ENCODE results near the gene POLR1B.
"Not testable (repeated sequence)": the region's sequence is repeated elsewhere in the genome, so short reads cannot be mapped to it uniquely, and the experiment has no call there.

POLR1B gene, protein sequence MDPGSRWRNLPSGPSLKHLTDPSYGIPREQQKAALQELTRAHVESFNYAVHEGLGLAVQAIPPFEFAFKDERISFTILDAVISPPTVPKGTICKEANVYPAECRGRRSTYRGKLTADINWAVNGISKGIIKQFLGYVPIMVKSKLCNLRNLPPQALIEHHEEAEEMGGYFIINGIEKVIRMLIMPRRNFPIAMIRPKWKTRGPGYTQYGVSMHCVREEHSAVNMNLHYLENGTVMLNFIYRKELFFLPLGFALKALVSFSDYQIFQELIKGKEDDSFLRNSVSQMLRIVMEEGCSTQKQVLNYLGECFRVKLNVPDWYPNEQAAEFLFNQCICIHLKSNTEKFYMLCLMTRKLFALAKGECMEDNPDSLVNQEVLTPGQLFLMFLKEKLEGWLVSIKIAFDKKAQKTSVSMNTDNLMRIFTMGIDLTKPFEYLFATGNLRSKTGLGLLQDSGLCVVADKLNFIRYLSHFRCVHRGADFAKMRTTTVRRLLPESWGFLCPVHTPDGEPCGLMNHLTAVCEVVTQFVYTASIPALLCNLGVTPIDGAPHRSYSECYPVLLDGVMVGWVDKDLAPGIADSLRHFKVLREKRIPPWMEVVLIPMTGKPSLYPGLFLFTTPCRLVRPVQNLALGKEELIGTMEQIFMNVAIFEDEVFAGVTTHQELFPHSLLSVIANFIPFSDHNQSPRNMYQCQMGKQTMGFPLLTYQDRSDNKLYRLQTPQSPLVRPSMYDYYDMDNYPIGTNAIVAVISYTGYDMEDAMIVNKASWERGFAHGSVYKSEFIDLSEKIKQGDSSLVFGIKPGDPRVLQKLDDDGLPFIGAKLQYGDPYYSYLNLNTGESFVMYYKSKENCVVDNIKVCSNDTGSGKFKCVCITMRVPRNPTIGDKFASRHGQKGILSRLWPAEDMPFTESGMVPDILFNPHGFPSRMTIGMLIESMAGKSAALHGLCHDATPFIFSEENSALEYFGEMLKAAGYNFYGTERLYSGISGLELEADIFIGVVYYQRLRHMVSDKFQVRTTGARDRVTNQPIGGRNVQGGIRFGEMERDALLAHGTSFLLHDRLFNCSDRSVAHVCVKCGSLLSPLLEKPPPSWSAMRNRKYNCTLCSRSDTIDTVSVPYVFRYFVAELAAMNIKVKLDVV

DNA sequence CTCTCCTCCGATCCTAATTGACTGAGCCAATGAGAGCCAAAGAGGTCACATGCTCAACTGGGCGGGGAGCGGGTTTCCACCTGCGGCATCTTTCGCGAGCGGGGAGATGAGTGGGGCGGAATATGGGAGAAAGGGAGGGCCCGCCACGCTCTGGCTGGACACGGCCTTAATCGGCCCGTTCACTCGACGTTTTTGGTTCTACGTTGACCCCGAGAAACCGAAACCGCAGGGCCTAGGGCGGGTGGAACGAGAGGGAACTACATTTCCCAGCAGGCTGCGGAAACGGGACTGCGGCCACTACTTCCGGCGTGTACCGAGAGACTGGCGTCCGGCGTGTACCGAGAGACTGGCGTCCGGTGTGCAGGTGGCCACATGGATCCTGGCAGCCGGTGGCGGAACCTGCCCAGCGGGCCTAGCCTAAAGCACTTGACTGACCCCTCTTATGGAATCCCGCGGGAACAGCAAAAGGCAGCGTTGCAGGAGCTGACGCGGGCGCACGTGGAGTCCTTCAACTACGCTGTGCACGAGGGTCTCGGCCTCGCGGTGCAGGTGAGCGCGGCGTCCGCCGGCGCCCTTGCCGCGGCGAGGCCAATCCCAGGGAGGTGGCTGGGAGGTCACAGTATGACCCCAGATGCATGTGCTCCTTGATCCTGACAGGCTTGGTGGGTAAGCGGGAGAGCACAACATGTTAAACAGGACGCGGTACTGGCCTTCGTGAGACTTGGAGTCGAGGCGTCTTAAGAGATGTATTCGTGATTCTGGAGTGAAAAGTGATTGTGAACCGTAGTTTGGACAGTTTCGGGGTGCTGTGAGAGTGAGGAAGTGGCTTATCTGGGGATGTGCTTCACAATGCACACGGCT is at the start of gene POLR1B:
Gene POLR1B (plus strand): TSS at position 343 of the 861 bp plus-strand sequence. CDS start 30 bp downstream, at position 373.
- peak; percentile 78 for DNase-seq

DNA sequence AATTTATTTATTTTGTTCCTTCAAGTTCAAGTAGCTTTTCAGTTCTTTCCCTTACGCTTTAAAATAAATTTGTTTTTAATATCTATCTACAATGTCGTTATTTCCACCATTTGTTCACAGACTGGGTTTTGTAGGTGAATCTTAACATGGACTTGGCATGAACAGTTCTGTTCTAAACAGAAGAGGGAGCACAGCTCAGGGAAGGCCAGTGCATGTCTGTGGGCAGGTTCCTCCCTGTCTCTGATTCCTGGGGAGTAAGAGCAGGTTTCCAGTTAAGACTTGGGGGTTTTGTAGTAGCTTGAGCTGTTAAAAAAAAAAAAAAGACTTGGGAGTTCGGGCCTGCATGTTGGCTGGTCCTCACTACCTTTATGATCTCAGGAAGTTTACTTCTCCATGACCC is 49.2 kb upstream of the POLR1B start:
- DNase-seq = no peak

DNA sequence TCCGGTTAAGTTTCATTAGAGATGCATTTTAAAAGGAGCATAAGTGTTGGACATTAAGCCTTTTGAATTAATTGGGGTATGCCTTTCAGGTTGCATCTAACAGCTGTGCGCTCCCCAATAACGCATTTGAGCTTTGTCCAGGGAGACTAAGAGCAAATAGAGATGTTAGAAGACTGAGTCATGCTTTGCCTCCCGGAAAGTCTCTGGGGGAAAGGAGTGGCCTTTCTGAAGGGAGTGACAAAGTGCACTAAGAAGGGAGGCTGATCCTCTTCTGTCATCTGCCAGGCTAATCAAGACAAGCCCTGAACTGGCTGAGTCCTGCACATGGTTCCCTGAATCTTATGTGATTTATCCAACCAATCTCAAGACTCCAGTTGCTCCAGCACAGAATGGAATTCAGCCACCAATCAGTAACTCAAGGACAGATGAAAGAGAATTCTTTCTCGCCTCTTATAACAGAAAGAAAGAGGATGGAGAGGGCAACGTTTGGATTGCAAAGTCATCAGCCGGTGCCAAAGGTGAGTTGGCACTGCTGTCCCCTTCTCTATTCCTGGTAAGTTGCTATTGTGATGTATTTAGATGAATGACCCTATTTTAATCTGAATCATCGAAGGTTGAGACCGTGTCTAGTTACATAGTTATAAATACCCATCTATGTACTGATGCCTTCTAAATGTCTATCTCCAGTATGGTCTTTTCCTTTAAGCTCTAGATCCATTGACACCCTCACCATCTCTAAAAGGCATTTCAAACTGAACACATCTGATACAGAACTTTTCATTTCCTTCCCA is 48.2 kb upstream of the POLR1B start:
- DNase-seq = no peak

DNA sequence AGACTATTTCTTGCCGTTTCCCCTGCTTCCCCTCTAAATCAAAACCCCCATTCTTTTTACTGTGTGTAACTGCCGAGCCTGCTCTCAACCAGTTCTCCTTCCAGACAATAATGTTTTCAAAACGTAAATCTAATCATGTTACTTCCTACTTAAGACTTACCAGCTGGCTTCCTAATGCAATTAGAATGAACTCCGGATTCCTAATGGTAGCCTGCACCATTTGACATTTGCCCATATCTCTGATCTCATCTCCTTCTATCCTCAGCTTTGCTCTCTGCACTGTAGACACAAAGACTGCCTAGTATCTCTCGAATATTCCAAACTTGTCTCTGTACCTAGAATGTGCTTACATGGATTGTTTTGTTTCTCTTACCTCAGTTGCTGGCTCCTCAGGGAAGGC is 47.4 kb upstream of the POLR1B start:
- no peak for DNase-seq

DNA sequence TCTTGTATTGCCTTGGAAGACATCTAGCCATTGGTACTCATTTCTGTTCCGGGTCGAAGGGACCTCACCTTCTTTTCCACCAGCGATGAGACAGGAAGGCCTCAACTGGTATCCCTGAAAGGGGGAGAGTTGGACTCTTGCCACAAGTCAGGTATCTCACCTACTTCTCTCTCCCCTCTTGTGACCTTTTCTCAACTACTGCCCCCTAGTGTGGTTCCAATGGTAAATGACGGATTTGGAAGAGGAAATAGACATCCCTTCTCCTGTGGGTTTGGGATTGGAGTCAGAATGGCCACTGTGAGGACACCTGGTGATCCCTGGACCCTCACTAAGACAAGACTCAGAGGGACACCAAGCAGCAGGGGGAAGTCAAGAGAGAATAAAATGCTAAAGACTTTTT is 46.4 kb upstream of the POLR1B start:
- not testable (repeated sequence) for DNase-seq

DNA sequence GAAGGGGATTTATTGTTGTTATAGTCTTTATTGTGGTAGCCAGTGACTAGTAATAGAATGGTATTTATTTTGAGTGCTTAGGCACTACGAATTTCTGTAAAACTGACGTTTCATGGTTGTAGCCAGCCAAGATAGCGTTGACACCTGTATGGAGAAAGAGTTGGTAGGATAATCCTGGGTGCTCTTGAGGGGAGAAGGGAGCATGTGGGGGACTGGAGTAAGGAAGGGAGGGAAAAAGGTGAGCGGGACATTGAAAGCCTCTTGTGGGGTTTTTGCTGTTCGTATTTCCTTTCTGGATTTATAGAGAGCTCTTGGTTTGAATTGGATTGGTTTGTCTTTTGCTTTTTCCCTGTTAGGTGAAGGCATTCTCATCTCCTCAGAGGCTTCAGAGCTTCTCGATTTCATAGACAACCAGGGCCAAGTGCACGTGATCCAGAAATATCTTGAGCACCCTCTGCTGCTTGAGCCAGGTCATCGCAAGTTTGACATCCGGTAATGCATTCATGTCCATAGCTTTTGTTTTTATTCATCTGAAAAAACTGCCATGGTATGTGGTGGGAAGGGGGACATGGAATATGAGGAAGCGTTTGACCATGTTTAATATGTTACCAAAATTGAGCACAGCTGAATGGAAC is 41.3 kb upstream of the POLR1B start:
- DNase-seq = not testable (repeated sequence)

DNA sequence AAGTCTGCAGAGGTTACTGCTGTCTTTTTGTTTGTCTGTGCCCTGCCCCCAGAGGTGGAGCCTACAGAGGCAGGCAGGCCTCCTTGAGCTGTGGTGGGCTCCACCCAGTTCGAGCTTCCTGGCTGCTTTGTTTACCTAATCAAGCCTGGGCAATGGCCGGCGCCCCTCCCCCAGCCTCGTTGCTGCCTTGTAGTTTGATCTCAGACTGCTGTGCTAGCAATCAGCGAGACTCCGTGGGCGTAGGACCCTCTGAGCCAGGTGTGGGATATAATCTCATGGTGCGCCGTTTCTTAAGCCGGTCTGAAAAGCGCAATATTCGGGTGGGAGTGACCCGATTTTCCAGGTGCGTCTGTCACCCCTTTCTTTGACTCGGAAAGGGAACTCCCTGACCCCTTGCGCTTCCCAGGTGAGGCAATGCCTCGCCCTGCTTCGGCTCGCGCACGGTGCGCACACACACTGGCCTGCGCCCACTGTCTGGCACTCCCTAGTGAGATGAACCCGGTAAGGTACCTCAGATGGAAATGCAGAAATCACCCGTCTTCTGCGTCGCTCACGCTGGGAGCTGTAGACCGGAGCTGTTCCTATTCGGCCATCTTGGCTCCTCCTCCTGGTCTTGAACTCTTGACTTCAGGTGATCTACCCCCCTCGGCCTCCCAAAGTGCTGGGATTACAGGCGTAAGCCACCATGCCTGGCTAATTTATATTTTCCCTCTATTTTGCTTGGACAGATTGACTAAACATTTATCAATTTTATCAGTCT is 32.8 kb upstream of the POLR1B start:
- DNase-seq = not testable (repeated sequence)

DNA sequence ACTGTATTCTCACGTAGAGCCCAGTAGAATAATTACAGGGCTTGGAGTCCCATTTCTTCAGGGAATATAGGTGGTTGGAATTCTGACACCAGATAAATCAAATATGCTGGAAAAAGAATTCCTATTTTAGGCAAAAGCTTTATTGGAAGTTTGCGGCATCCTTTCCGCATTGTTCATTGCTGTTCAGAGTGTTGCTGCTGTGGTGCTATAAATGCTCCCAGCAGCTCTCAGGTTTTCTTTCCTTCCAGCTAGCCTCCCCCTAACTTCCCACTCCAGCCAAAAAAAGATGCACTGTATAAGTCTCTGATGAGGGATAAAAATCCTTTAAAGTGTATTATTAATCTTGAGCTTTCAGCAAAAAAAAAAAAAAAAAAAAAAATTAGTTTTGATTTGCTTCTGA is 25.5 kb upstream of the POLR1B start:
- no peak for DNase-seq

DNA sequence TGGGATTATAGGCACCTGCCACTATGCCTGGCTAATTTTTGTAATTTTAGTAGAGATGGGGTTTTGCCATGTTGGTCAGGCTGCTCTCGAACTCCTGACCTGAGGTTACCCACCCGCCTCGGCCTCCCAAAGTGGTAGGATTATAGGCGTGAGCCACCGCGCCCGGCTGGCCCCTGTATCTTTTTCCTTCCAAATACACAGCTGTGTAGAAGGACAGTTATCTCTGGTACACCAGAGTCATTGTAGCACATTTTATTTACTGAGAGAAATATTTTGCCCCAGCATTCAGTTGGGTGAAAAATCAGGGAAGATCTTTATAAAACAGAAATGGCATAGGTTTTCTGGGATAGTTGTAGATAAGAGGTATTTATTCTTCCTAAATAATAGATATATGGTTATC is 23.5 kb upstream of the POLR1B start:
- DNase-seq = no peak

DNA sequence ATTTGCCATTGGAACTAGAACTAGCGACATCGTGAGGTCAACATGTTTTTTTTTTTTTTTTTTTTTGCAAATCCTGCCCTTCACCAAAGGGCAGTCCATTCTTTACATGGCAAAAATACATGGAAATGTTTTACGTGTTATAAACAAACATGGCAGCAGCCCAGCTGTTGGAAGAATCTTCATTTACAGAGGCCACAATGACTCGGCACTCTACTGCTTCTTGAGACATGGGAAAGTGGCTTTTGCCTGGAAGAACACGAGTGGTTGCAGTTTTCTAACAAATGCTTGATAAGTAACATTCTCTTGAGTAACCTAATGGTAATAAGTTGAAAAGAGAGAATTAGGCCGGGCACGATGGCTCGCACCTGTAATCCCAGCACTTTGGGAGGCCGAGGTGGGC is 22.8 kb upstream of the POLR1B start:
- no peak for DNase-seq

DNA sequence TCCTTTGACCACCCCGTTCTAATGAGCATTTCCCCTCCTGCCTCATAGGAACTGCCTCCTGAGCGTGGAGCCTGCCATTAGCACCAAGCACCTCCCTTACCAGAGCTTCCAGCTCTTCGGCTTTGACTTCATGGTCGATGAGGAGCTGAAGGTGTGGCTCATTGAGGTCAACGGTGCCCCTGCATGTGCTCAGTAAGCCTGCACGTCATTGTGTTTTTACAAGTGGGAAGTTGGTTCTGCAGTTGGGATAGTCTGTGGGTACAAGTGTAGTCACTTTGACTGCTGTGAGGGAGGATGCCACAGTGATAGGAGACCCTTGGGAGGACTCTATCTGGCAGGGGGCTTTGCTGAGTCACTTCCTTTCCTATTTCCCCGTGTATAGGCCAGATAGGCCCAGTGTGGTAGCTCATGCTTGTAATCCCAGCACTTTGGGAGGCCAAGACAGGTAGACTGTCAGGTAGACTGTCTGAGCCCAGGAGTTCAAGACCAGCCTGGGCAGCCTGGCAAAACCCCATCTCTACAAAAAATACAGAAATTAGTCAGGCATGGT is 22.0 kb upstream of the POLR1B start:
- no peak for DNase-seq

DNA sequence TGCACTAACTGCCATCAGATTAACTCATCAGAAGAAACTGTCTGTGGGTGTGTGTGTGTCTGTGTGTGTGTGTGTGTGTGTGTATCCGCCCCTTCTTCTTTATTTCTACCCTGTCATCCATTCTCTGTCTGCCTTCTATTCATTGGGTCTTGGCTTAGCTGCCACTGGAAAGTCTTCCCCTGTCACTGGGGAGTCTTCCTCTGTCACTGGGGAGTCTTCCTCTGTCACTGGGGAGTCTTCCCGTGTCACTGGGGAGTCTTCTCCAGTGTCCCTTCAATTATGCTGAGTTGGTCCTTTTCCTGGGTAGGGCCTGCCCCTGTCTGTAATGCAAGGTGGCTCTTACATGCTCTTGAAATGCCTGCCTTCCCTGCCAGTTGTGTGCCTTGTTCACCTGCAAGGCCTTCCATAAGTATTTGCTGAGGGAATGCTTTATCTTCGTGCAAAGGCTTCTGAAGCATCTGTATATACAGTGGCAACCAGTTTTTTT is 18.9 kb upstream of the POLR1B start:
- DNase-seq = no peak

DNA sequence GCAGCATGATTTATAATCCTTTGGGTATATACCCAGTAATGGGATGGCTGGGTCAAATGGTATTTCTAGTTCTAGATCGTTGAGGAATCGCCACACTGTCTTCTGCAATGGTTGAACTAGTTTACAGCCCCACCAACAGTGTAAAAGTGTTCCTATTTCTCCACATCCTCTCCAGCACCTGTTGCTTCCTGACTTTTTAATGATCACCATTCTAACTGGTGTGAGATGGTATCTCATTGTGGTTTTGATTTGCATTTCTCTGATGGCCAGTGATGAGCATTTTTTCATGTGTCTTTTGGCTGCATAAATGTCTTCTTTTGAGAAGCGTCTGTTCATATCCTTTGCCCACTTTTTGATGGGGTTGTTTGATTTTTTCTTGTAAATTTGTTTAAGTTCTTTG is 18.0 kb upstream of the POLR1B start:
- DNase-seq = not testable (repeated sequence)

DNA sequence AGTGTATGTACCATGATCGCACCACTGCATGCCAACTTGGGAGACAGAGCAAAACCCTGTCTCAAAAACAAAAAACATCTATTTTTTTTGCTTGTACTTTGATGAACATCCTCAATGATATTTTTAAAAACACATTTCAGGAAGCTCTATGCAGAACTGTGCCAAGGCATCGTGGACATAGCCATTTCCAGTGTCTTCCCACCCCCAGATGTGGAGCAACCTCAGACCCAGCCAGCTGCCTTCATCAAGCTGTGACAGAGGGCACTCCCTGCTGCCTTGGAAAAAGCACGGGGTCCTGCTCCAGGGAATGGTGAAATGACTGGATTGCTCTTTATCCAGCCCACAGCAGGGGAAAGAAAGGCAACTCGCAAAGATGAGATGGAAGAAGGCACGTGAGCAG is 13.7 kb upstream of the POLR1B start:
- DNase-seq = no peak

DNA sequence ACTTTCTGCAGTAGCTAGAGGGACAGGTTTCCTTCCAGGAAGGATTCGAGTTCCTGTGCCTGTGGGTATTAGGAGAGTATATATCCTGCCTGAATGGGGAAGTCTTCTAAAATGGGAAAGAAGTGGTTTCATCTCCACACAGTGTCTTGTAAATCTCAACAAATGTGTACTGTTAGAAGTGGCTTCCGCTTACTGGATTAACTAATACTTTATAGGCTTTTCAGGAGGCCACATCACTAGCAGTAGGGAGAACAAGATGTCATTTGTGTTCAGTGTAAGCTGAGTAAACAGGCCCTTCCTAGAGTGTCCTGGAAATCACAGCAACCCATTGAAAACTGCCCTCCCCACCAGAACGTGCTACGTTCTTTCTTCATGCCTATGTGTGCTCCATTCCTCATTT is 12.5 kb upstream of the POLR1B start:
- DNase-seq = no peak

DNA sequence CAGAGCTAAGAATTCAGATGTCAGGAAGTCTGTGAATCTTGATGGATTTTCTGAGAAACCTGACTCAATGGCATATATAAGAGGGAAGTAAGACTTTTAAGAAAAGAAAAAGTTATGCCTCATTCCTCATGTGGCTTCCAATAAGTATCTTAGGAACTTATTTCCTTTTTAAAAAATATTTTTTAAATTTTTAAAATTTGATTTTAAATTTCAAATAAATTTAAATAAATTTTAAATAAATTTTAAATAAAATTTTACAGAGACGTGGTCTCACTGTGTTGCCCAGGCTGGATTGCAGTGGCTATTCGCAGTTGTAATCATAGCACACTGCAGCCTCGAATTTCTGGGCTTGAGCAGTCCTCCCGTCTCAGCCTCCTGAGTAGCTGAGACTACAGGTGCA is 11.5 kb upstream of the POLR1B start:
- DNase-seq = no peak

DNA sequence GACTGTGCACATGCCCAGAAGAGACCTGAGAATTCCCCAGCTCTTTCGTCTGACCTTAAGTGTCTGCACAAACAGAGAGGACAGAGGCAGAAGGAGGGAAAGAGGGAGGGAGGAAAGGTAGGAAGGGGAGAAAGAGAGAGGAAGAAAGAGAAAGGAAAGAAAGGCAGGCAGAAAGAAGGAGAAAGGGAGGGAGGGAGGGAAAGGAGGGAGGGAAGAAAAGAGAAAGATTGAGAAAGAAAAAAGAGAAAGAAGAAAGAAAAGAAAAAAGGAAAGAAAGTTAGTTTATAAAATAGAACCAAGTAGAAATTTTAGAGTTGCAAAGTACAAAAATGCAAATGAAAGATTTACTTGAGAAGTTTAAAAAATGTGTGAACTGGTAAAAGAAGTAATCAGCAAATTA is 7.4 kb upstream of the POLR1B start:
- no peak for DNase-seq

DNA sequence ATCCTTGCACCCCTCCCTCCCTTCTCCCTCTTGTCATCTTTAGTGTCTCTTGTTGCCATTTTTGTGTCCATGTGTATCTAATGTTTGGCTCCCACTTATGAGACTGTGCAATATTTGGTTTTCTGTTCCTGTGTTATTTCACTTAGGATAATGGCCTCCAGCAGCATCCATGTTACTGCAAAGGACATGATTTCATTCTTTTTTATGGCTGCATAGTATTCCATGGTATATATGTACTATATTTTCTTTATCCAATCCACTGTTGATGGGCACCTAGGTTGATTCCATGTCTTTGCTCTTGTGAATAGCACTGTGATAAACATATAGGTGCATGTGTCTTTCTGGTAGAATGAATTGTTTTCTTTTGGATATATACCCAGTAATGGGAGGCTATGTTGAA is 5.6 kb upstream of the POLR1B start:
- not testable (repeated sequence) for DNase-seq

DNA sequence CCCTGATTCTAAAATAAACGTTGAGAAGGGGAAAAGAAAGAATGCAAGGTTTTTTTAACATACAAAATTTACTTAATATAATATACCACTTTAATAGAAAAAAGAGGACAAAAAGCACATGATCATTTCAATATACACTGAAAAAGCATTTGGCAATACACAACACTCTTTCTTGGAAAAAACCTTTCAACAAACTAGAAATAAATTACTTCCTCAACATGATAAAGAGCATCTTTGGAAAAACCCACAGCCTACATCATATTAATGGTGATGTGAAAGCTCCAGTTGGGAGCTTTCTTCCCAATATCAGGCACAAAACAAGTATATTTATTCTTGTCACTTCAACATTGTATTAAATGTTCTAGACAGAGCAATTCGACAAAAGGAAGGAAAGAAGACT is 3.0 kb upstream of the POLR1B start:
- DNase-seq = no peak

DNA sequence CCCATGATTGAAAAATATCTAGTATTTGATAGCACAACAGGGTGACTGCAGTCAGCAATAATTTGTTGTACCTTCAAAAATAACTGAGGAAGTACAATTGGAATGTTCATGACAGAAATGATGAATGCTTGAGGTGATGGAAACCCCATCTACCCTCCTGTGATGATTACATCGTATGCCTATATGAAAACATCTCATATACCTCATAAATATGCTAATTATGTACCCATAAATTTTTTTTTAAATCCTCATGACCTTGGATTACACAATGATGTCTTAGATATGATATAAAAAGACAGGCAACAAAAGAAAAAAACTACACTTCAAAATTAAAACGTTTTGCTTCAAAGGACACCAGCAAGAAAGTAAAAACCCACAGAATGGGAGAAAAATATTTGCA is 1.4 kb upstream of the POLR1B start:
- no peak for DNase-seq
